Testis (tissue), 2 donors: ENCODE measurements around the gene KDM6A.

Experiments used
- POLR2A ChIP-seq: fragments of 450-650 bp; IDR thresholded peaks from one replicate; pipeline ENCODE4 v1.6.1; 2017; ENCODE audit warnings: antibody characterized with exemption, mild to moderate bottlenecking, moderate library complexity
- TF ChIP-seq, protein P1 (sequence below), 3 experiments: fragments of 450-650 bp in 2 of 3; fragments of 200-600 bp in 1 of 3; sonication (generic) in 1 of 3; IDR thresholded peaks; one replicate each; pipeline ENCODE4 v1.5.1; 2016 to 2019; ENCODE audit warnings: antibody characterized with exemption in 3 of 3, mild to moderate bottlenecking in 2 of 3, moderate library complexity in 1 of 3

GRCh38 chrX:45143455-45143854 lies 270.5 kb downstream of the KDM6A start:
- TF ChIP-seq POLR2A = no peak
- TF ChIP-seq, protein P1, sequence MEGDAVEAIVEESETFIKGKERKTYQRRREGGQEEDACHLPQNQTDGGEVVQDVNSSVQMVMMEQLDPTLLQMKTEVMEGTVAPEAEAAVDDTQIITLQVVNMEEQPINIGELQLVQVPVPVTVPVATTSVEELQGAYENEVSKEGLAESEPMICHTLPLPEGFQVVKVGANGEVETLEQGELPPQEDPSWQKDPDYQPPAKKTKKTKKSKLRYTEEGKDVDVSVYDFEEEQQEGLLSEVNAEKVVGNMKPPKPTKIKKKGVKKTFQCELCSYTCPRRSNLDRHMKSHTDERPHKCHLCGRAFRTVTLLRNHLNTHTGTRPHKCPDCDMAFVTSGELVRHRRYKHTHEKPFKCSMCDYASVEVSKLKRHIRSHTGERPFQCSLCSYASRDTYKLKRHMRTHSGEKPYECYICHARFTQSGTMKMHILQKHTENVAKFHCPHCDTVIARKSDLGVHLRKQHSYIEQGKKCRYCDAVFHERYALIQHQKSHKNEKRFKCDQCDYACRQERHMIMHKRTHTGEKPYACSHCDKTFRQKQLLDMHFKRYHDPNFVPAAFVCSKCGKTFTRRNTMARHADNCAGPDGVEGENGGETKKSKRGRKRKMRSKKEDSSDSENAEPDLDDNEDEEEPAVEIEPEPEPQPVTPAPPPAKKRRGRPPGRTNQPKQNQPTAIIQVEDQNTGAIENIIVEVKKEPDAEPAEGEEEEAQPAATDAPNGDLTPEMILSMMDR (IDR thresholded peaks at IDR 0.05) = no peak
